Measurements from ENCODE around the gene MICU1.
A peak's percentile ranks its signal among the peaks of the same experiment; 100 is the strongest.

Gene MICU1

DNA sequence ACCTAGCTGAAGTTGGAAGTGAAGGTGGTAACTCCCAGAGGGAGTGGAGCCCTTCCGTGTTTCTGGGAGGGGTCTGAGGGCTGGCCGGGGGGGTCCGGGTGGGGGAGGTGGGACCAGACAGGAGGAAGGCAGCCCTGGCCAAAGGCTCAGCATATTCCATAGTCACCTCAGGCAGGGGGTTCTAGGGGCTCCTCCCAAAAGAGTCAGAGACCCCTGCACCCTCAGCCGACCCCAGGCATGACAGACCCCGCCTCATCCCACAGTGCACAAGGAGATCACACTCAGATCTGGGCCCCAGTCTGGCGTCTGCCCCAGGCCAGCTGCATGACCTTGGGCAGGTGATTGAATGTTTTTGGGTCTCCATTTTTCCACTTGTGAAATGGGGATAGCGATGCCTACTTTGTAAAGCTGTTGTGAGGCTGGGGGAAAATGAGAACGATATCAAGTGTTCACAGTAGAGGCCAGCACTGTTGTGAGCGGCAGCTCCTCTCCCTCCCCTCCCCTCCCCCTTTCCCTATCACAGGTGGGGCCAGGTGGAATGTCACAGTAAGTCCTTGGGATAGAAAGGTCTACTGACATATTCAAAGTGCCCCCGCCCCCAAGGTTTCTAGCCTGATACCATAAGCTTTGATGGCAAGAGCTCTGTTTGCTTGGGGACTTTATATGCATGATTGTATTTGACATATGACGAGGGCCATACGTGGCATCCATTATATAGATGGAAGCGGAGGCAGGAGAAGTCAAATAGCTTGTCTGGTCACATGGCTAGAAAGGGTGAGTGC is 304.4 kb downstream of the MICU1 start:
- H3K4me3 ChIP-seq (ENCODE audit: low read length): no peak overlapping the region
- no peaks in the 10 kb centered on the region for H3K27me3 ChIP-seq (ENCODE audit: control insufficient read depth, insufficient read depth, low read length)
- H3K9ac ChIP-seq (ENCODE audit: low read length): no peak overlapping the region
- H3K27ac ChIP-seq (ENCODE audit: low read depth, low read length): peak overlapping the region; percentile 76
- peaks cover 12% of the 10 kb centered on the region for H3K4me1 ChIP-seq (ENCODE audit: control insufficient read depth, insufficient read depth, low read length)
- H3K36me3 ChIP-seq (ENCODE audit: control insufficient read depth, insufficient read depth, low read length): no peaks in the 10 kb centered on the region

DNA sequence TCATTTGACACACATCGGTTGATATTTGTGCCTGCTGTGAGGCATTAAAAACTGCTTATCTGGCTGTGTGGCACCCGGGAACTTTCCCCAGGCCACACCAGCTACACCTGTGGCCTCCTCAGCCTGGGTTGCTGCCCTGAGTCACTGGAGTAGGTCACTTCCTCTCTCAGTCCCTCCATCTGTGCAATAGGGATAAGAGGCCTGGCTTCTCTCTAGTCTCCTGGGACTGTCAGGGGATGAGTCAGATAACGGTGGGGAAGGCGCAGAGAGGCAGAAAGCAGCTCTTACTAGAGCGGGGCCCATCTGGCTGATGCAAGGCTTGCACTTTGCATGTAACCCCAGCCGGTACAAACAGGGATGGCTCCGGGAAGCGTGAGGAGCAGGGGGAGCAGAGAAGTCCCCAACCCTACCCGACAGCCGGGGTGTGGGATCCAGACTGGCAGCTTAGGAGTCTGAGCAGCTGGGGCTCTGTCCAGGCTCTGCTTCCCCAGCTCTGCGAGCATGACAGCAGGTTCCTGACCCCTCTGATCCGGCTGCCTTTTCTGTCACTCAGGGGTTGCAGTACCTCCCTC is 305.1 kb downstream of the MICU1 start:
- Histone ChIP-seq H3K4me1 (ENCODE audit: control insufficient read depth, insufficient read depth, low read length) (peaks cover 17% of the 10 kb centered on the region), H3K9ac (ENCODE audit: low read length) (no peak overlapping the region), H3K4me3 (ENCODE audit: low read length) (no peak overlapping the region), H3K36me3 (ENCODE audit: control insufficient read depth, insufficient read depth, low read length) (no peaks in the 10 kb centered on the region), H3K27ac (ENCODE audit: low read depth, low read length) (peak overlapping the region; percentile 76), H3K27me3 (ENCODE audit: control insufficient read depth, insufficient read depth, low read length) (no peaks in the 10 kb centered on the region)

DNA sequence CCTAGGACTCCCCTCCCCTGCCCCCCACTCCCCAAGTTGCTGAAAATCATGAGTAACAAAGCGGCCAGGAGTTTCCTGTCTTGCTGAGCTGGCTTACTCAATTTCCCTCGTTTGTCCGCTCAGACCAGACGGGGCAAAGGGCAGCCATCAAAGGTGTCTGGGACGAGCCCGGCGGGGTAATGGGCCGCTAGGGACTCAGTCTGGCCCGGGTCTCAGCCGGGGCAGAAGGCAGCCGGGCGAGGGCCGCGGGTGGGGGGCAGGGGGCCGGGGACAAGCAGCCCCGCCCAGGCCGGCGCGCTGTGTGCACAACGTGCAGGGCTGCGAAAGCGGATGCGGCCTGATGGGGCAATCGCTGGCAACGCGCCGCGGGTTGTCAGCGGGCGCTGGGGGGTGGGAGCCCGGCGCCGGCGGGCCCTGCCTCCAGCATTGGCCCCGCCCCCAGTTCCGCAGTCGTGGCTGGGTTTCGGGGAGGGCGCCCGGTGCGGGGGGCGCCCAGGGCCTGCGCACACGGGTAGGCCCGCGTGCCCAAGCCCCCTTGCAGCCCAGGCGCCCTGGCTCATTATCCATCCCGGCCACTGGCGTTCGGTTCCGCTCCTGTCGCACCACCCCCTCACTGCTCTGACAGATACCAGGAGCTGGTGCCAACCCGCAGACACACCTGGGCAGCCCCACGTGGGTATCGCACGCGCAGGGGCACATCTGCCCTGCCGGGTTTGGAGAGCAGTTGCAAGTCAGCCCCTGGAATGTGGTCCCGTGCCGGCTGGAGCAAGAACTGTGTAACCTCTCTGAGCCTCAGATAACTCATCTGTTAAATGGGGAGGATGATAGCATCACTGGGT is 306.2 kb downstream of the MICU1 start:
- Histone ChIP-seq H3K27ac (ENCODE audit: low read depth, low read length) (peak overlapping the region; percentile 76), H3K27me3 (ENCODE audit: control insufficient read depth, insufficient read depth, low read length) (no peaks in the 10 kb centered on the region), H3K36me3 (ENCODE audit: control insufficient read depth, insufficient read depth, low read length) (no peaks in the 10 kb centered on the region), H3K9ac (ENCODE audit: low read length) (no peak overlapping the region), H3K4me3 (ENCODE audit: low read length) (peak overlapping the region; percentile 51), H3K4me1 (ENCODE audit: control insufficient read depth, insufficient read depth, low read length) (peaks cover 23% of the 10 kb centered on the region)

DNA sequence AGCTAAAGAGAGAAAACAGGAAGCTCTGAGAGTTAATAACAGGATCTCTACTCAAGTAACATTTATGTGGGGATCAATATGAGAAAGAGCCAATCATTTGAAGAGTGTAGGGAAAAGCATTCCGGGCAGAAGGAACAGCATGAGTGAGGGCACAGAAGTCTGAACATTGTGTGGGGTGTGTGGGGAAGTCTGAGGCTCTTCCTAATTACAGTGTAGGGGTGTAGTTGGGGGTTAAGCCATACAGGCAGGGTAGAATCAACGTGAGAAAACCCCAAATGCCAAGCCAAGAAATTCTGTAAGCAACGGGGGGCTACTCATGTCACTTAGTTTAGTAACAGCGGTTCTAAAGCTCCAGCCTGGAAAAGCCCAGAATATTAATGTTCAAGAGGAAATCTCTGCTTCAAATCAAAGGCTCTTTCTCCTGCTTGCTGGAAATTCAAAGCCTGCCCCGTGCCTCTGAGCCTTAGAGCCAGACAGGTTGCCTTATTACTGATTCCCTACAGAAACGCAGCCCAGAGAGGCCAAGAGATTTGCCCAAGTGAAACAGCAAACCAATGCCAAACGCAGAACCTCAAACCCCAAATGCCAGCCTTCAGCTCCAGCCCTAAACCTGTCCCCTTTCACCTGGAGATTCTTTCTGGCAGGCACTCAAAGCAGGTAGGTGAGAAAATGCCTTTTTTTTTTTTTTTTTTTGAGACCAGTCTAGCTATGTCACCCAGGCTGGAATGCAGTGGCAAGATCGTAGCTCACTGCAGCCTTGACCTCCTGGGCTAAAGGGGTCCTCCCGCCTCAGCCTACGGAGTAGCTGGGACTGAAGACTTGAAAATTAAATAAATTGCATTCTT is 307.2 kb downstream of the MICU1 start:
- Histone ChIP-seq H3K27me3 (ENCODE audit: control insufficient read depth, insufficient read depth, low read length) (no peaks in the 10 kb centered on the region), H3K9ac (ENCODE audit: low read length) (no peak overlapping the region), H3K27ac (ENCODE audit: low read depth, low read length) (peak overlapping the region; percentile 57), H3K36me3 (ENCODE audit: control insufficient read depth, insufficient read depth, low read length) (no peaks in the 10 kb centered on the region), H3K4me1 (ENCODE audit: control insufficient read depth, insufficient read depth, low read length) (peaks cover 23% of the 10 kb centered on the region), H3K4me3 (ENCODE audit: low read length) (peak overlapping the region; percentile 51)

All from rectal smooth muscle tissue (tissue), 1 donor.